AG08396 (cell line): ENCODE data around the gene RMRP.
"Not testable (repeated sequence)": the region's sequence is repeated elsewhere in the genome, so short reads cannot be mapped to it uniquely, and the experiment has no call there.

Source experiments
- DNase-seq: peaks from one replicate; pipeline ENCODE4 v3.0.0; 2012; ENCODE audit warnings: low spot score, mixed read lengths

Gene RMRP

DNA sequence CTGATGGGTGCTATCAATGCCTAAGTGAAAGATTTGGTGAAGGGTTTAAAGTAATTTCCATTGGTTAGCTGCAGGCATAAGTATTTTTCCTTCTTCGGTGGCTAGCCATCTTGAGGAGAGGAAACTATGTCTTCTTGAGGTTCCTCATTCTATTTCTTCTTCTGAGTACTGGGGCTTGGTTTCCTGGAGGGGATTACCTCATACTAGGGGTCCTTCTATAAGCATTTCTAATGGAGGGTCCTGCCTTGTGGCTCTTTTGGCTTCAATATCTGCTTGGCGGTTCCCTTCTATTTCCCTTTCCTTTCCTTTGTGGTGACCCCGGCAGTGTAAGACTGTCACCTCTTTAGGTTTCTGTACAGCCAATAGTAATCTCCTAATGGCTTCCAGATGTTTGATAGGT is 16.3 kb downstream of the RMRP start:
- DNase-seq, result not testable (repeated sequence)

DNA sequence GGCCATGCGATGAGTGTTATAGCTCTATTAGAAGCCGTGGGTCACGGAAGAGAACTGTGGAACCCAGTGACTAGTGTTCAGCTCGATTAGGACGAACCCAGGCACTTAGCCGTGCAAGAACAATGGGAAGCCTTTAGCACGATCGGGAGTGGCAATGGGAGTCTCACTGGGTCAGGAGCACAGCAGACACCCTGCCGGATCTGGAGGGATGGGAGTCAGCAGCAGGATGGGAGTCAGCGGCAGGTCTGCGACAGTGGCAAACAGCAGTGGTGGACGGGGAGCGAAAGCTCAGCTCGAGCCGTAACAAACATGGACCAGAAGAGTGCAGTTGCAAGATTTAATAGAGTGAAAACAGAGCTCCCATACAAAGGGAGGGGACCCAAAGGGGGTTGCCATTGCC is 17.4 kb downstream of the RMRP start:
- DNase-seq, result not testable (repeated sequence)

DNA sequence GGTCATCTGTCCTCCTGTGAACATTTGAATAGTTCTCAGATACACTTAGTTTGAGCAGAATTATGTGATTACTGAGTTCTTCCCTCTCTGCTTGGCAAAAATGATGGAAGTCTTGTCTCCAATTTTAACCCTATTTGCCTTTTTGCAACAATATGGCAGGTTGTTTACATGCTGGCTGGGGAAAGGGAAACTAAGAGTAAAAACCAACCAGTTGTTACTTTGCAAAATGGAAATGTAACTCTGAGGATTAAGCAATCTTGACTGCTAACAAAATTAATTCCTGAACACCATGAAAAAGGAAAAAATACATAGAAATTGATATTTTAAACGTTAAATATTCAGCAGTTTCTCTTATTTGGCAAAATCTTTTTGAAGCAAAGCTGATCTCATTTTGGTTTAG is 18.2 kb downstream of the RMRP start:
- DNase-seq, result no peak

DNA sequence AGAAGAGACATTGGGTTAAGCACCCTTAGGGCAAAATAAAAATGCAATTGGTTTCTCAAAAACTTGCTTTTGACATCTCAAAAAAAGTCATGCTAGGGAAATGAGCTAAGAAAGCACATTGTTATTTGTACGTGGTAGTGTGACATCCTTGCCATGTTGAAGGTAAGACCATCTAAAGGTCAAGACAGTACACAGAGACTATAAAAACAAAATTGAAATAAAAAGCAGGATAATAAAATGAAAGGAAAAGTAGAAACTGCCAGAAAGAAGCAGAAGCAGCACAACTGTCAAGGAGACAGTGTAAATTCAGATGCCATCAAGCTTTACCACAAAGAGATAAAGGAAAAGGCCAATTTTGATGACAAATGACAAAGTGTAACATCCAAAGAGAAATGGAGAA is 18.6 kb downstream of the RMRP start:
- DNase-seq, result not testable (repeated sequence)

DNA sequence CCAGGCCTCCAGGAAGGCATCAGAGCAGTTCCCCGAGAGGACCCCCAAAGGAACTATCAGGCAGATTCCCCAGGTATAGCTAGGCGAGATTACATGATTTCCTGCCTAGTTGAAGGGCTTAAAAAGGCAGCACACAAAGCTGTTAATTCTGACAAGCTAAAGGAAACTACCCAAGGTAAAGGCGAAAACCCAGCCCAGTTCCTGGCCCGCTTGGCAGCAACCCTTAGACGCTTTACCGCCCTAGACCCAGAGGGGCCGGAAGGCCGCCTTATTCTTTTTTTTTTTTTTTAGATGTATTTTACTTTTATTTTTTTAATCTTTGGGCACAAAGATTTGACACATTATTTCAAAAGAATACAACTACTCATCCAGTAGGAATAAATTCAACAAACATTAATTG is 19.1 kb downstream of the RMRP start:
- DNase-seq, result not testable (repeated sequence)

DNA sequence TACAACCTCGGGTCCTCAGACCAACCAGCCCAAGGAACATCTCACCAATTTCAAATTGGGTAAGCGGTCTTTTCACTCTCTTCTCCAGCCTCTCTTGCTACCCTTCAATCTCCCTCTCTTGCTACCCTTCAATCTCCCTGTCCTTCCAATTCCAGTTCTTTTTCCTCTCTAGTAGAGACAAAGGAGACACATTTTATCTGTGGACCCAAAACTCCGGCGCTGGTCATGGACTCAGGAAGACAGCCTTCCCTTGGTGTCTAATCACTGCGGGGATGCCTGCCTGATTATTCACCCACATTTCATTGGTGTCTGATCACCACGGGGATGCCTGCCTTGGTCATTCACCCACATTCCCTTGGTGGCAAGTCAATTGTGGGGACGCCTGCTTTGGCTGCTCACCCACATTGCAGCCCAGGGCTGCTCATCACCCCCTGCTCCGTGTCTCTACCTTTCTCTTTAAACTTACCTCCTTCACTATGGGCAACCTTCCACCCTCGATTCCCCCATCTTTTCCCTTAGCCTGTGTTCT is 20.3 kb downstream of the RMRP start:
- DNase-seq, result not testable (repeated sequence)

DNA sequence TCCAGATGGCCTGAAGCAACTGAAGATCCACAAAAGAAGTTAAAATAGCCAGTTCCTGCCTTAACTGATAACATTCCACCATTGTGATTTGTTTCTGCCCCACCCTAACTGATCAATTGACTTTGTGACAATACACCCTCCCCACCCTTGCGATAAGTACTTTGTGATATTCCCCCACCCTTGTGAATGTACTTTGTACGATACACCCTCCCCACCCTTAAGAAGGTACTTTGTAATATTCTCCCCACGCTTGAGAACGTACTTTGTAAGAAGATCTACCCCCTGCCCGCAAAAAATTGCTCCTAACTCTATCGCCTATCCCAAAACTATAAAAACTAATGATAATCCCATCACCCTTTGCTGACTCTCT is 21.0 kb downstream of the RMRP start:
- not testable (repeated sequence) for DNase-seq

DNA sequence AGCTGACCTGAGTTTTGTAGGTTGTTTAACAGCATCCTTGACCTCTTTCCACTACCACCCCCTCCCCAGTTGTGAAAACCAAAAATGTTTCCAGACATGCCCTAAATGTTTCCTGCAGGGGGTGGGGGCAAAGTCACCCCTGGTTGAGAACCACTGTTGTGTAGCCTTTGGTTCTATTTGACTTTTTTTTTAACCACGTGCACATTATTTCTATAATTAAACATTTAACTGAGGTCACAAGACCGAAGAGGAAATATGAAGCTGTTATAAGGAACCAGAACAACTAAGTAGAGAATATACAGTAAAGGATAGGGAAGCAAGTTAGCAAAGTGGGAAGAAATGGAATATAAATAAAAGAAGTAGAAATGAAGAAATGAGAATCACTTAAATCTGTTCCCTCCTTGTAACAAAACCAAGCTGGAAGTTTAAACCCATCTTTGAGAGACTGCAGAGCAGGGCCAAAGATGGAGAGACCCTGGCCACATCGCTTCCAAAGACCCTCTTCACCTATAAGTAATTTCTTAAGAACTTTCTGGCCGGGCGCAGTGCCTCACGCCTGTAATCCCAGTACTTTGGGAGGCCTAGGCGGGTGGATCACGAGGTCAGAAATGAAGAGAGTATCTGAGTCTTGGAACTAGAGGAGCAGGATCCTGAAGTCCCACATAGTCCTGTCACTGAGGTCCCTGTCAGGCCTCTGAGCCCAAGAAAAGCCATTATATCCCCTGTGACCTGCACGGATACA is 21.5 kb downstream of the RMRP start:
- DNase-seq, result no peak

DNA sequence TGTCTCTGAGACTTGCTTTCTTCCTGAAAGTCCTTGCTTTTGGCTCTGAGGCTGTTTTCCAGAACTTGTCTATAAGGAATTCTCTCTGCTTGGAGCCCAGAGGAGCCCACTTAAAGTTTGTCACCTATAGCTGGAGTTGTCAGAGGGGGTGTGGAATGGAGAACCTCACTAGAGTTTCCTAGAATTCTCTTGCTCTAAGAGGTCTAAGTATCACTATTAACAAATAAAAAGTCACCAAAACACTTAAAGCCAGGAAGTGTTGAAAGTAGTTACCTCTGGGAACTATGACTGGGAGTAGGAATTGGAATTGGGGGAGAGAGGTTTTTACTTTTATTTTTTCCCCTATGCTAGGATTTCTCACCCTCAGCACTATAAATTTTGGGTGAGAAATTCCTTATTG is 22.1 kb downstream of the RMRP start:
- DNase-seq, result no peak

DNA sequence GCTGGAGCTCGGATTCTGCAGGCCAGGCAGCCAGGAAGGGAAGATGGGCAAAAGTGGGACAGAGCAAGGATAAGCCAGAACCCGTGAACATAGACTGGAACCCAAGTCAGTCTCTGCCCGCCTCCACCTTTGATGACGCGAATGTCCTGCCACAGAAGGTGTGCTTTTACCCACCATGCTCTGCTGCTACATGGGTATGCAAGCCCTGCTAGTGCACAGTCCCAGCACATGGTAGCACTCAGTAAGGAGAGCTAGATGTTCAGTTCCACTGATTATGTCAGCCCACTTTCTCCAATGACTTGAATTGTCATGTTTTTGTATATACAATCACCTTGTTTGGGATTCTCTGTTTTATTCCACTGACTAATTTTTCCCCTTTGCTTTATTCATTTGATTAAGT is 28.2 kb downstream of the RMRP start:
- no peak for DNase-seq

DNA sequence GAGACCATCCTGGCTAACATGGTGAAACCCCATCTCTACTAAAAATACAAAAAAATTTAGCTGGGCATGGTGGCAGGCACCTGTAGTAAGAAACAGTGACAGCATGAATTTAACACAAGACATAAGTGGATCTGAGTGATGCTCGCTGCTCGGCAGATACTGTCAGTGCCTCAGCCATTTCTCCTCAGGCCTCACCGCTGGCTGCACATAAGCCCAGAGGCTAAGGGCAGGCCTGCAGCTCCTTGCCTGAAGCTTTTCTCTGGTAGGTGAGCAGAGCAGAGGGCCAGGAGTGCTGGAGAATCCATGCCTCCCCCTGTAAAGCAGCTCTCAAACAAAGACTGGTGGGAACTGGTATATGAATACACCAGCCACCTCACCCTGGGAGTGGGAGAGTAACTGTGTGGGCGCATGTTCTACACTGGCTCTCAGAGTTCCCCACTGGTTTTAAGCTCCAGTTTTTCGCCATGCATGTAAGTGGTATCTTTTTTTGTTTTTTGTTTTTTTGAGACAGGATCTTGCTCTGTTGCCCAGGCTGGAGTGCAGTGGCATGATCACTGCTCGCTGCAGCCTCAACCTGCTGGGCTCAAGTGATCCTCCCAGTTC is 29.3 kb downstream of the RMRP start:
- no peak for DNase-seq

DNA sequence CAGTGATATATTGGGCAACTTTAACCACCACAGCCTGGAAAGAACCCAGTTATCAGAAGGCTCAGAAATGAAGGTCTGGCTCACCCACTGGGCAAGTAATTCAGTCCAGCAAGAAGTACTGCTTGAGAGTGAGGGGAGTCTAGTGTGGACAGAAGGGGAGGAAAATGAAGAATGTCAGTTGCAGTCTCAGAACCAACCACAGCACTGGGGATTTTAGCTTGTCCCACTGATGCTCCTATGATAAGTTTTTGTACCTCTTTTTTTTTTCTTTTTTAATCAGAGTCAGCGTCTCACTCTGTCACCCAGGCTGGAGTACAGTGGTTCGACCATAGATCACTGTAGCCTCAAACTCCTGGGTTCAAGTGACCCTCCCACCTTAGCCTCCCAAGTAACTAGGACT is 30.2 kb downstream of the RMRP start:
- DNase-seq, result no peak

DNA sequence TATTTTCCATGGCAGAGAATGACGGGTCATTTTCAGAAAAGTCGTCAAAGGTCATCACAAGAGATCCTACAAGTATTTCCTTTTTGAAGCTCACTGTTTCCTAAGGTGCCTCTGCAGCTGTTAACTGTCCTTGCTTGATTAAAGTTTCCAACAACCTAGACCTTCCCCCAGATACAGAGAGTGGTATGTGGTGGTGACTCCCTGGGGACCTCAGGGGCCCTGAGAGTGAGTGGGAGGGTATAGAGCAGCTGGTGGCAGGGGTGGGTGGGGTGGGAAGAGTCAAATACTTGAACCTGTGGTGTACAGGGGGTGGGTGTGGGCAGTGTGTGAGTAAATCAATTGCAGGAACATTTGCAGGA is 38.0 kb downstream of the RMRP start:
- no peak for DNase-seq

DNA sequence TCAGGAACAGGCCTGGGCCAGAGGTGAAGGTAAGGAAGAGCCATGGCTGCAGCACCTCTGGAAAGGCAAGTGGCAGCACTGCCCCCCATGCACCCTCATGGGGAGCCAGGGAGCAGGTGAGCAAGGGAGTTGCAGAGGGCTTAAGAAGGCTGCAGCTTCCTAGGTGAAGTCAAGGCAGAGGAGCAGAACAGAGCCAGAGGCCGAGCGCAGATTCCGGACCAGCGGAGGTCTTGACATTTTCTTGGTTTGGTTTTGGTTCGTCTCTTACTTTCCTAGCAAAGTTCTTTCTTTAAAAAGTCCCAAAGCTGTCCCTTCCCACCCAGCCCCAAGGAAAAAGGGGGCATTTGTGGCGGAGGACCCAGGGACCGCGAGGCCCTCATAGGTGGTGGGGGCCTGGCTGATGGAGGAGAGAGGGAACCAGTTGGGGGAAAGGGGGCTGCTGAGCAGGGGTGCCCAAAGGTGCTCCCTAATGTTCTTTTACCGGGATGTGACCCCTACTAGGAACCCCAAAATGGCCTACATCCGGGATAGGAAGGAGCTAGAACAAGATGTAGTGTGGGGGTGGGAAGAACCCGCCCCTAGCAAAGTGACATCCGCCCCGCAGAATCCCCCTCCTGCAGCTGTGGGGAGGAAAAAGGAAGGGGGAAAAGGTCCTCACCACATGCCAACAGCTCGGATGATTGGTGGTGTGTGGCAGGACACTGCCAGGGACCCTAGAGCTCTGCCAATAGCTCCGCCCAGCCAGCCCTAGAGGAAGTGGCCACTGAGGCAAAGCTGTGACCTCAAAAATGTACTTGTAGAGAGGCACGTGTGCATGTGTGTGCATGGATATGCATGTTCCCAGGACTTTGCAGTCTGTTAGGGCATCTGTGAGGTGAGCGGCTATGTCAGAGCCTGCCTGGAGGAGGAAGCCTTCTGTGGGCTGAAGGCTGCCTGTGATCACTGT is 38.7 kb downstream of the RMRP start:
- DNase-seq, result no peak

DNA sequence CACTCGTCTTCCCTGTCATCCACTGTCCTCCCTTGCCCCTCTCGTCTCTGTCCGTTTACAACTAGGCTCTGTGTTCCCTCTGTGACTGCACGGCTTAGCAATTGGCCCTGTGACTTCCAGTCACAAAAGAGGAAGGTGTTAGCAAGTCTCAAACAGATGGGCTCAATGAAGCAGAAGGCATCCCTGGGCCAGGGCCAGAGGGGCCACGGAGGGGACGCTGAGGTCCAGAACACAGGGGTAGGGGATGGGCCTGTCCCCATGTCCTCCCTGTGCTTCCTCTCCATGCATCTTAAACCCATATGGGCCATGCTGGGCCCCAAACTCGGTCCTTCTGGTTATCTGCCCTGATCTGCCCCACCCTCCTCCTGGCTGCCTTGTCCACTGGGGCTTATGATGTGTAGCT is 39.5 kb downstream of the RMRP start, which contains the start of gene CD72:
TSS of gene CD72 (minus strand) at position 89 of the 403 bp plus-strand sequence. CDS start 110 bp downstream, outside the sequence.
- no peak for DNase-seq

DNA sequence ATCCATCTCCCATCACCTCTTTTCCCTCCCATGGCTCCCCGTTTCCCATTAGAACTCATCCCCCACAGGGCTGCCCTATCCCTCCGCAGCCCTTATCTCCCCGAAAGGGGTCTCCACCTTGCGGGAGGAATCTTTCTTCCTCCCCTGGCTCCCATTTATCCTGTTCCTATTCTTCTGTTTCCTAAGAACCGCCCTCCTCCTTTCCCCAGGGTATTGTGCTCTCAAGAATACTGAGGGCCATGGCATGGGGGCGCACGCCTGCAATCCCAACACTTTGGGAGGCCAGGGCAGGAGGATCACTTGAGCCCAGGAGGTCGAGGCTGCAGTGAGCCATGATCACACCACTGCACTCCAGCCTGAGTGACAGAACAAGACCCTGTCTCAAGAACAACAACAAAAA is 40.3 kb downstream of the RMRP start:
- no peak for DNase-seq

DNA sequence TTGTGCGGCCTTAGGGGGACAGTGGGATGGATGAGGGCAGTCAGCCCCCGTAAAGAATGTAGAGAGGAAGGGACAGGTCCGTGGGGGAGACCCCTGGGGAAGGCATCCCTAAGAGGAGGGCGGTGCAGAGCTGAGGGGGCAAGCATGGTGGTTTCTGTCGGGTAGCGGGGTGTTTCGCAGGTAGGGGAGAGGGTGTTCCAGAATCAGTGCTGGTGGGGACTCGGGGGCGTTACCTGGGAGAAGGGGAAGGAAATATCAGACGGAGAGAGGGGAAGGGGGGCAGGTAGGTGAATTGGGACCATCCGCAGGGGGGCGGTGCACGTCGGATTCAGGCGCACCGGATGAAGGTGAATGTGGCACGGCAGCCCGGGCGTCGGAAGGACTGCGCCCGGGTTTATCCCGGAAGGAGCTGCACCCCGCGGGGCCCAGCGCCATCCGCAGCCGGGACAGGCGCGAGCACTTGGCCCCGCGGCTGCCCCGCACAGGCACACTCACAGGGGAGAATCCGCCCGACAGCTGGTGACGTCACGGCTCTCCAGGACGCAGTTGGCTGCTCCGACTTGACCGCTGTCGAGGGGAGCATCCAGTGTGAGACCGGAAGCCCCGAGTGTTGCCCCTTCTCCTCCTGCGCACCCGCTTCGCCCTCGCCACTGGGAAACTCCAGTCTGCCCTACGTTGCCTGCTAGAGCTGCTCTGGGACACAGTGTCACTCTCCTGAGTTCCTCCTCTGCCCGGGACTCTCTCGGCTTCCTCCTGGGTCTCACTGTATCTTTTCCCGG is 40.9 kb downstream of the RMRP start:
- DNase-seq, result peak; percentile 75

DNA sequence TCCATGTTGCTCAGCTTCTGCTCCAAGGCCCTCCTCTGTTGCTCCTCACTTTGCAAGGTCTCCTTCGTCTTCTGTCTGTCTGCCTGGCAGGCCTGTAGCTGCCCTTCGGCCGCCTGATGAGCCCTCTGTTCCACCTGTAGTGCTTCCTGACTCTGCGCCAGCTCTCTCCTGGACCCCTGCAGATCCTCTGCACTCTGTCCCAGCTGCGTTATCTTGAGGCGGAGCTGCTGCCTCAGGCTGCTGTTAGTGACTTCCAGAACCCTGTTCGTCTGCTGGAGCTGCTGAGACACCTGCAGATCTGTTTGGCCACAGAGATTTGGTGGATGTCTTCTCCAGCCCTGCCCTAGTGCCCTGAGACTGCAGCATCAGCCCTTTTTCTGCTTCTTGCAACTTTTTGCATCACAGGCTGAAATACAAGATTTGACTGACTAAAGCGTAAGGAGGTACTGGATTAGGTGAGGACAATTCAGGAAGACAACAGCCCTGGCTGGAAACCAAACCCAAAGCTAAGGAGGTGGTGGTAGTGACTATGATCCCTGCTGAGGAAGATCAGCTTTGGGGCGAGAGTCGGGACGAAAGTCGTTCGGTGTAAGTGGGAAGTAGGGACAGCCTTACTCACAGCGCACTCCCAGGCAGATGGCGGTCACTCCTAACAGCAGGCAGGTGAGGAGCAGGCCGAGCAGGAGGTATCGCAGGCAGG is 41.7 kb downstream of the RMRP start:
- DNase-seq, result no peak

DNA sequence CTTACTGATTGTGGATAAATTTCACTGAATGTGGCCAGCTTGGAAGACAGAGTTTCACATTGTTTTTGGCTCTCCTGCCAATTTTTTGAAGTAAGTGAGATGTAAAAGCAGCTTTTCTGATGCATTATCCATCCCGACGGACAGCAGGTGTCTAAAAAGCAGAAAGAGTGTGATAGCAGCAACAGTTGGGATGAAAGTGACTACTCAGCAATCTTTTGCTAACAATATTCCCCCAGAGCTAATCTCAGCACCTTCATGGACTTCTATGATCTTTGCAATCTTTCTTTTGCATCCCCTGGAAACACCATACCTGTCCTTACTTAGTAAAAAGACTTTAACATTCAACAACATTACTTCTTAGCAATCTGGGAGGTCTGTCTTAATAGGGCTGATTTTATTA is 45.0 kb downstream of the RMRP start:
- no peak for DNase-seq

DNA sequence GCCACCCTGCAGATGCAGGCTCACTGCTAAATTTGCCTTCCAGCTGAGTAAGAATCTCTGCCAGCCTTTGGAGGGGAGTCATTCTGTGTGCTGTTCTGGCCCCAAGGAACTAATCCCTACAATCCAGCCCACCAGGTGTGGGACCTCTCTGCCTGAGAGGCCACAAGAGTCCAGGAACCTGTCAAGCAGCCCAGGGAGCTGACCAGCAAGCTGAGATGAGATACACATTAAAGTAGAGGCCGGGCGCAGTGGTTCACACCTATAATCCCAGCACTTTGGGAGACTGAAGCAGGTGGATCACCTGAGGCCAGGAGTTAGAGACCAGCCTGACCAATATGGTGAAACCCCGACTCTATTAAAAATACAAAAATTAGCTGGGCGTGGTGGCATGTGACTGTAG is 45.8 kb downstream of the RMRP start:
- not testable (repeated sequence) for DNase-seq

DNA sequence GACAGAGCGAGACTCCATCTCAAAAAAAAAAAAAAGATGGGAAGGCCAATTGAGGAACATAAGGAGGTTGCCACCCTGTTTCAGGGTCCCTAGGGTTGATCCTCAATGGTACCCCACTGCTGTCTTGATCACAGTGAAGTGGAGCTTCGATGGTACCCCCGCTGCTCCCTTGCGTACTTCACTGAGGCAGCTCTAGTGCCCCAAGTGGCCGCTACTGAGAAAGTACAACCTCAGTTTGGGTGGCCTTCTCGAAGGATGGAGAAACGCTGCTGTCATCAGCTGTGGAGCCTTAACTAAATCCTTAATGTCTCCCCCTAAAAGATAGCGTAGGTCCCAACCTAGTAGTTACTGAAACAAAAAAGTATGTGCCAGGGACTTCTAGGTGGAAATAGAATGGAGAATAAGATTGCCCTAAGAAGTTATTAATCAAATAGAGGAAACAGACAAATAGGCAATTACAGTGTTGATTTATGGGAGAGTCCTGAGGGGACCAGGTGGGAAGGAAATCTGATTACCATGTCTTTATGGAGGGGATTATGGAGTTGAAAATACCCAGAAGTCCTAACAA is 46.5 kb downstream of the RMRP start:
- peak; percentile 68 for DNase-seq
